ENCODE measurements around the gene TMEM214.
A peak's percentile ranks its signal among the peaks of the same experiment; 100 is the strongest.

Gene TMEM214, protein sequence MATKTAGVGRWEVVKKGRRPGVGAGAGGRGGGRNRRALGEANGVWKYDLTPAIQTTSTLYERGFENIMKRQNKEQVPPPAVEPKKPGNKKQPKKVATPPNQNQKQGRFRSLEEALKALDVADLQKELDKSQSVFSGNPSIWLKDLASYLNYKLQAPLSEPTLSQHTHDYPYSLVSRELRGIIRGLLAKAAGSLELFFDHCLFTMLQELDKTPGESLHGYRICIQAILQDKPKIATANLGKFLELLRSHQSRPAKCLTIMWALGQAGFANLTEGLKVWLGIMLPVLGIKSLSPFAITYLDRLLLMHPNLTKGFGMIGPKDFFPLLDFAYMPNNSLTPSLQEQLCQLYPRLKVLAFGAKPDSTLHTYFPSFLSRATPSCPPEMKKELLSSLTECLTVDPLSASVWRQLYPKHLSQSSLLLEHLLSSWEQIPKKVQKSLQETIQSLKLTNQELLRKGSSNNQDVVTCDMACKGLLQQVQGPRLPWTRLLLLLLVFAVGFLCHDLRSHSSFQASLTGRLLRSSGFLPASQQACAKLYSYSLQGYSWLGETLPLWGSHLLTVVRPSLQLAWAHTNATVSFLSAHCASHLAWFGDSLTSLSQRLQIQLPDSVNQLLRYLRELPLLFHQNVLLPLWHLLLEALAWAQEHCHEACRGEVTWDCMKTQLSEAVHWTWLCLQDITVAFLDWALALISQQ

DNA sequence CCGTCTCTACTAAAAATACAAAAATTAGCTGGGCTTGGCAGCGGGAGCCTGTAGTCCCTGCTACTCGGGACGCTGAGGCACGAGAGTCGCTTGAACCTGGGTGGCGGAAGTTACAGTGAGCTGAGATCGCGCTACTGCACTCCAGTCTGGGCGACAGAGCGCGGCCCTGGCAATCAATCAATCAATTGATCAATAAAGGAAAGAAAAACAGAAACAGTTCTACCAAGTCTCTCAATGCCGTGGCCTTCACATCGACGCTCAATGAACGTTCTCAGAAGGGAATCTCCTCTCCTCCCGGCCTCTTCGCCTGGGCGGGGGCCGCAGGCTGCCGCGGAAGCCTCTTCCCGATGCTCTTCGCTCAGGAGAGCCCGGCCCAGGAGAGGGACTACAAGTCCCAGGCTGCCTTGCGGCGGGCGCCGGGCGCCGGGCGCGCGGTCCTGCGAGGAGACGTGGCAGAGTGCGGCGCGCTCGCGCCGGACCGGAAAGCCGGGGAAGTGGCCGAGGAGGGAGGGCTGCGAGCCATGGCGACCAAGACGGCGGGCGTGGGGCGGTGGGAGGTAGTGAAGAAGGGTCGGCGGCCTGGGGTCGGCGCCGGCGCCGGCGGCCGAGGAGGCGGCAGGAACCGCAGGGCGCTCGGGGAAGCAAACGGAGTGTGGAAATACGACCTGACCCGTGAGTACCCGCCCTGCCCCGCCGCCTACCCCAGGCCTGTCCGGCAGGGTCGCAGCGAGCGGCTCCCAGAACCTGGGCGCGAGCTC is at the start of gene TMEM214:
Gene TMEM214, plus strand, starts transcription at position 471 of the 758 bp plus-strand sequence. Its CDS starts 51 bp downstream, at position 522.
- DNase-seq (ENCODE audit: extremely low read depth in 1 of 2, low read depth in 1 of 2) = peak; percentile 25 to 65

DNA sequence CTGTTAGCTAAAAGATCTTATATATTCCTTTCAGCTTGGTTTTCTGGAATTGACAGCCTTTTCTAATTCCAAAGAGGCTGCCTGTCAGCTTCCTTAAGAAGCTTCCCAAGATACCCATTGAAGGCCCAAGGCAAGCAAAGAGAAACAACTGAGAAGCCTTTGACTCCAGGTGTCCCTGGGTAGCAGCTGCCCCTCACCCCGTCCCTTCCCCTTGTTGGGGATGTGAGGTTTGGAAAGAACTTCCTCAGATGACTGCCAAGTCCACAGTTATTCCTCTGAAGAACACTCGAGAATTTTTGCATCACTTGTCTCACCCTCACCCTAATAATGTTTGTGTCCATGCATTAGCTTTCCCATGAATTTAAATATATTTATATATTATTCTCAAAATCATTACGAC is 49.0 kb upstream of the TMEM214 start:
- DNase-seq (ENCODE audit: extremely low read depth in 1 of 2, low read depth in 1 of 2) = no peak

DNA sequence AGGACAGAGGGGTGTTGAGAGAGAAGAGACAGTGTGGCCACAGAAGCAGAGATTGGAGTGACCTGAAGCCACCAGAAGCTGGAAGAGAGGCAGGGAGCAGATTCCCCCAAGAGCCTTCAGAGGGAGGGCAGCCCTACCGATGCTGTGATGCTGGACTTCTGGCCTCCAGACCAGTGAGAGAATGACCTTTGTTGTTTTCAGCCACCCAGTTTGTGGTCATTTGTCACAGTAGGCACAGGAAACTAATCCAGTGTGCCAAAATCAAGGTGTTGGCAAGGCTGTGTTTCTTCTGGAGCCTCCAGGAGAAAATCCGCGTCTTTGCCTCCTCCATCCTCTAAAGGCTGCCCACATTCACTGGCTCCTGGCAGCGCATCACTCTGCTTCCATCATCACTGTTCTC is 47.0 kb upstream of the TMEM214 start:
- no peak for DNase-seq (ENCODE audit: extremely low read depth in 1 of 2, low read depth in 1 of 2)

DNA sequence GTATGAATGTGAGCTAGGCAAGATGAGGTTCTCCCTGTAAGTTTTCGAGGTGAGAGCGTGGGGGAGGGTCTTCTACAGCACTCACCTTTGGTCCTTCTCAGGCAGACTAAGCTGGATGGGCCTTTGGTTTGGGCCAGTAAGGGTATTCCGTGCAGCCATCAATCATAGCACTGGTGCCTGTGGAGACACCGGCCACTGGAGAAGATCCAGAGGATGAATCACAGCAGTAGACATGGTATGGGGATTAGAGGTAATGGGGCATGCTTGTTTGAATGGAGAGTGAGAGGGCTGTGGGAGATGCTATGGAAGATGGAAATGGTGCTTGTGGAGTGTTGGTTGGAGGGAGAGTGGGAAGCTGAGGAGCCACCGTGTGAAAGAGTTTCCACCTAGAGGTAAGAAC is 46.2 kb upstream of the TMEM214 start:
- no peak for DNase-seq (ENCODE audit: extremely low read depth in 1 of 2, low read depth in 1 of 2)

DNA sequence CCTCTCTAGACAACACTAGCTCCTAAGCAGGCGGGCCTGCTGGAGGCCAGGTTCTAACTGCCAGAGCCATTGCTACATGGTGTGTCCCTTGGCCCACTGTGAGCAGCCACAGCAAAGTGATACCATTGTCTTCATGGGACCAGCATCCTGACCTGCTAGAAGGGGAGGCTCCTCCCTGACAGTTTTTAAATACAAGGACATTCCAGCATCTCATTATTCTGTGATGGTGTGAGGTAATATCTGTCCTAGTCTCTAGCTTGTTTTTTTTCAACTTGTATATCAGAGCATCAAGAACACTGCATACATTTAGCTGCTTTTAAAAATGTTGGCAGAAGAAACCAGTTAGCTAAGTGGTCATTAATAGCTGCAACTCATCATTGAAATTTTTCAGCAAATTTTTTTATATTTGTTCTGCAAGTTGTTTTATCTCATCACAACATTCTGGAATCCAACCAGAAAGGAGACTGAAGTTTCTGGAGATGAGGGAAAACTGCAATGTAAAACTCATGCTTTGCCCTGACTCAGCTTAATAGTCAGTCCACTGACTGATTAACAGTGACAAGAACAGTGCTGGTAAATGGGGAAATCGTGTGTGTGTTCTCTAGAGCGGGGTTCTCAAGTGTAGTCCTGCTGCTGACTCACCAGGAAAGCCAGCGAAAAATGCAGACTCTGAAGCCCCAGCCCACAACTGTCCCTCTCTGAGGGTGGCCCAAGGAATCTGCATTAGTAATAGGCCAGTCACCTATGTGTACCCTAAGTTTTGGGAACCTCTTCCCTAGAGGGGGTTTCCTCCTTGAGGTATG is 44.5 kb upstream of the TMEM214 start:
- DNase-seq (ENCODE audit: extremely low read depth in 1 of 2, low read depth in 1 of 2) = no peak

DNA sequence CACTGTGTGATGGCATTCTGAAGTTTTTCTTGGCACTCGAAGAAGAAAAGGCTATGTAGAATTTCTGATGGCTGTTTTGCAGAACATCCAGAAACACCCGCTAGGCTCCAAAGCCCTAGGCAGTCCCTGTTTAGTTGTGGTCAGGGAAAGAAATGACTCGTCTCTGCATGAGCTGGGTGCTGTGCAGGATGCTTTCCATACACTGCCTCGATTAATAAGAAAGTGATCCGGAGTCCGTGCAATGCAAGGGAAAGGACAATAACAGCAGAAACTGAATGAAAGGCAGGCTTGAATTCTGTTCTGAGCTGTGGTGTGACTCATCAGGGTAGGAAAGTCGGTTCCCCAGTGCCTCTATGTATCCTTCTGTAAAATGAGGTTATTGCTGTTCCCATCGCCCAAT is 43.6 kb upstream of the TMEM214 start:
- no peak for DNase-seq (ENCODE audit: extremely low read depth in 1 of 2, low read depth in 1 of 2)

DNA sequence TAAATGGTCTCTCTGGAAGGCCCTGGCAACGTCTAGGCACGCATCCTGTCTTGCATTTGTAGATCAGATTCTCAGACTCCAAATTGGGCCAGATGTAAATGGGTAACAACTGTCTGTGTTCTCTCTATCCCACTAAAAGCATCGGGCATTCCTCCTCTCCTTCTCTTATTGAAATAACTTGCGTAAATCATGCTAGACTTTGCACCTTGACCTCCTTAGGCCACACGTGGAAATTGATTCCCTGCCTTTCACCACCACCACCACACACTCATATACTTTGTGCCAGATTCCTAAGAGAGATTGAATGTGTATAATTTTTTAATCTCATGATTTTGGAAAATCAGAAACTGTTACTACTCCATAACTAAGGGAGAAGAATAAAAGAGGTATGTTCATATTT is 41.0 kb upstream of the TMEM214 start:
- no peak for DNase-seq (ENCODE audit: extremely low read depth in 1 of 2, low read depth in 1 of 2)

DNA sequence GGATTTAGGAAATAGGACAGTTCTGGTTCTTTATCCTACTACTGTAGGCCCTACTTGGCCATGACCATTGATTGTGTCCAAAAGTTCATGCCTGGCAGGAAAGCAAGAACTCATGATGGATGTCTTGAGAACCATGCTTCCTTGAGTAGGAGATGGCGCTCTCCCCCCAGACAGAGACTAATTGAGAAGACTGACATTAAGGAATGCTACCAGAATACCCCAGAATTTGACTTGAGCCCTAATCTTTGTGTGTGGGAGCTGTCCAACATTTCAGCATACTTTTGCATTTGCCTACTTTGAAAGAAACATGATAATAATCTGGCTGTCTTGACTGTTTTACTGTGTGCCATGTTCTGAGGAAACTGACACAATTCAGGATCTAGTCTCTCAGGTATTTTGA is 39.0 kb upstream of the TMEM214 start:
- DNase-seq (ENCODE audit: extremely low read depth in 1 of 2, low read depth in 1 of 2) = no peak

DNA sequence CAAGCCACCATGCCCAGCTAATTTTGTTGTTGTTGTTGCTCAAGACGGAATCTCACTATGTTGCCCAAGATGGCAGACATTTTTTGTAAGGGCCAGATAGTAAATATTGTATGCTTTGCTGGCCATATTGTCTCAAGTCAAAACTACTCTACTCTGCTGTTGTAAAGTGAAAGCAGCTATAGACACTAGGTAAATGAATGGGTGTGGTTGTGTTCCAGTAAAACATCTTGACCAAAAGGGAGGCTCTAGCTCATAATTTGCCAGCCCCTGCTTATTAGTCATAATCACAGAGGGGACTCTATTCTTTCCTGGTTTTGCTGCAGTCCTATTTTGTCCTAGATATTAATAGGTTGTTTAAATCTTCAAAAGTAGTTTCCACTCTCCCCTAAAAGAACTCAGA is 37.8 kb upstream of the TMEM214 start:
- no peak for DNase-seq (ENCODE audit: extremely low read depth in 1 of 2, low read depth in 1 of 2)

DNA sequence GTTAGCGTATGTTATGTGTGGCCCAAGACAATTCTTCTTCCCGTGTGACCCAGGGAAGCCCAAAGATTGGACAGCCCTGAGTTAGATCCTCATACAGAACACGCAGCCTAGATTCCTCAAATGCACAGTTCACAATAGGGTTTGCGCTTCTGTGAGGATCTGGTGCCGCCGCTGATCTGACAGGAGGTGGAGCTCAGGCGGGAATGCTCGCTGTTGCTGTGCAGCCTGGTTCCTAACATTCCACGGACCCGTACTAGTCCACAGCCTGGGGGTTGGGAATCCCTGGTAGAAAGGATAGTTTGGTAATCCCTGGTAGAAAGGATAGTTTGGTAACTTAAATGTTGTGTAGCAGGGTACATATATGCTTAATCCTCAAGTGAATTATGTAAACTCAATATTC is 35.4 kb upstream of the TMEM214 start:
- DNase-seq (ENCODE audit: extremely low read depth in 1 of 2, low read depth in 1 of 2) = no peak

DNA sequence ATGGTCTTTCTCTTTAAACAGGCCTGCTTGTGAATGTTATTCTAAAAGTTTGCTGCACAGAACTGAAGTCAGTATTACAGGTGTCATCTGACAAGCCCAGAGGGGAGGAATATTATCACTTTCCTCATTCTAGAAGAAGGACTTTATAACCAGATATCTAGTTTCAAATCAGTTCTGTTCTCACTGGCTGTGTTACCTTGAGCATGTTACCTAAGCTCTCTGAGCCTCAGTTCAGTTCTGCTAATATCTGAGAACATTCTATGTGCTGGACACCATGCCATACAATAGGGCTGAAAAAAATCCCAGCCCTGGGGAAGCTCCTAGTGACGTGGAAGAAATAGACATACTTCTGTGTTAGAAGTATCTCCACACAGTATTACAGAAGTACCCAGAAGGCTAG is 34.4 kb upstream of the TMEM214 start:
- DNase-seq (ENCODE audit: extremely low read depth in 1 of 2, low read depth in 1 of 2) = no peak

DNA sequence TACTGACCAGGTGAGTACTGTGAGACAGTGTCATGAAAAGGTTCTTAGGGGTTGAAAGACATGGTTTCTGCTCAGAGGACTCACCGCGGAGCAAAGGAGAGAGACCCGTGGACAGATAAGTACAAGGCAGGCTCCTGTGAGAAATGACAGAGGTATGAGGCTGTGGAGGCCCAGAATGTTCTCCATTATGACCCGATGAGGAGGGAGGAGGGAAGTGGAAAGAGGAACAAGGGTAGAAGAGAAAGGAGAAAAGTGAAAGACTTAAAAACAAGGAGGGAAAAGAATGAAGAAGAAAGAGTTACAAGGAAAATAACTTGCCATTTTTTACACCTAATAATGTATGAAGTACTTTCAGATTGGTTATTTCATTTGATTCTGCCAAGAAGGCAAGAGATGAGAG is 32.5 kb upstream of the TMEM214 start:
- no peak for DNase-seq (ENCODE audit: extremely low read depth in 1 of 2, low read depth in 1 of 2)

DNA sequence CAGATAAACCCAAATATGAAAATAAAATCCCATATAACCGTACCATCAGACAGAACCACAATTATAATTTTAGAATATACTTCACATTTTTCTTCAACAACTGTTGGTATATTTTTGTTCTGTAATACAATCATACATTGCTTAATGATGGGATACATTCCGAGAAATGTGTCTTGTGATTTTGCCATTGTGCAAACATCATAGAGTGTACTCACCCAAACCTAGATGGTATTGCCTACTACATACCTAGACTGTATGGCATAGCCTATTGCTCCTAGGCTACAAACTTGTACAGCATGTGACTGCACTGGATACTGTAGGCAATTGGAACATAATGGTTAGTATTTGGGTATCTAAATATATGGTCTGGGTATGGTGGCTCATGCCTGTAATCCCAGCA is 31.8 kb upstream of the TMEM214 start:
- DNase-seq (ENCODE audit: extremely low read depth in 1 of 2, low read depth in 1 of 2) = no peak

DNA sequence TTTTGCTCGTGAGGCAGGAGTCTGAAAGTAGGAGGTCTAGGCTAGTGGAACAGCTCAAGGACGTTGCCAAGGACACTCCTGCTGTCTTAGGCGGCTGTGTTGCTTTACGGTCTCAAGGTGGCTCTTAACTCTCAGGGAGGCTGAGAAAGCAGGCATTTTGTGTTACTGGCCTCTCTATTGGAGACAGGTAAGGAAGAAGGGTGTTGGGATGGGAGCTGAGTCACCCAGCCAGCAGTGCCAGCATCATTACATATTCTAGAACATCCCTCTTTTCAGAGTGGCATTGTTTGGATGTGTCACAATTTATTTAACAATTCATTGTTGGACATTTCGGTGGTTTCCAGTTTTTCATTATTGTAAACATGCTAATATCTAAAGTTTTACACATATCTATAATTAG is 30.8 kb upstream of the TMEM214 start:
- DNase-seq (ENCODE audit: extremely low read depth in 1 of 2, low read depth in 1 of 2) = no peak

DNA sequence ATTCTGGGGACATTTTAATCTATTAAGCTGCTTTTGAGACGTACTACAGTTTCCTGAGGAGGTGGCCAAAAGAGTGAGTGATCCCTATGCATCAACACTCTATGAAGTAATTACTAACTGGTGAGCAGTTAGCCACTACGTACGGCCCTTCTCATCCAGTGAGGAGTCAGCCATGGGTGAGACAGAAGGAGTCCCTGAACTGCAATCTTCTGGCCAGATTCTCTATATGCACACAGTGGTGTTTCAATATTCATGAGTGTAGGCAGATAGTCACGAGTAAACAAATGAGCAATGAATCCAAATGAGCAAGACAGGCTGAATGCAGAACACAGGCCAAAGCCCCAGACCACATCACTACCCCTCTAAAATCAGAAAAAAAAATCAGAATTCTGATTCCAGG is 29.8 kb upstream of the TMEM214 start:
- no peak for DNase-seq (ENCODE audit: extremely low read depth in 1 of 2, low read depth in 1 of 2)

DNA sequence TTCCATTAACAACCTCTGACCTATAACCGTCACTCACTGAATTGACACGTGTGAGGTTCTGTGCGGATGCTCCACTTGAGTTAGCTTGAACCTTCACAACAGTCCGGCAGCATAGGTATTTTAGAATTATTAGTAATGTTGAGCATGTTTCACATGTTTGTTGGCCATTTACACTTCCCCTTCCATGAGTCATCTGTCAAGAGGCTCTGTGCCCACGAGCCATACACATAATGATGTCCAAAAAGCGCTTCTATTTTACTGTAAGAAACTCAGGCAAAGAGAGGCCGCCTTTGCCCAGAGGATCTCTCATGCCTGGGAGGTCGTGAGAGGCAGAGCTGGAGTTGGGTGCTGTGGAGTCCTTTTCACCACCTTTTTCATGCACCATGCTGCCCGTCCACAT is 28.9 kb upstream of the TMEM214 start:
- no peak for DNase-seq (ENCODE audit: extremely low read depth in 1 of 2, low read depth in 1 of 2)

DNA sequence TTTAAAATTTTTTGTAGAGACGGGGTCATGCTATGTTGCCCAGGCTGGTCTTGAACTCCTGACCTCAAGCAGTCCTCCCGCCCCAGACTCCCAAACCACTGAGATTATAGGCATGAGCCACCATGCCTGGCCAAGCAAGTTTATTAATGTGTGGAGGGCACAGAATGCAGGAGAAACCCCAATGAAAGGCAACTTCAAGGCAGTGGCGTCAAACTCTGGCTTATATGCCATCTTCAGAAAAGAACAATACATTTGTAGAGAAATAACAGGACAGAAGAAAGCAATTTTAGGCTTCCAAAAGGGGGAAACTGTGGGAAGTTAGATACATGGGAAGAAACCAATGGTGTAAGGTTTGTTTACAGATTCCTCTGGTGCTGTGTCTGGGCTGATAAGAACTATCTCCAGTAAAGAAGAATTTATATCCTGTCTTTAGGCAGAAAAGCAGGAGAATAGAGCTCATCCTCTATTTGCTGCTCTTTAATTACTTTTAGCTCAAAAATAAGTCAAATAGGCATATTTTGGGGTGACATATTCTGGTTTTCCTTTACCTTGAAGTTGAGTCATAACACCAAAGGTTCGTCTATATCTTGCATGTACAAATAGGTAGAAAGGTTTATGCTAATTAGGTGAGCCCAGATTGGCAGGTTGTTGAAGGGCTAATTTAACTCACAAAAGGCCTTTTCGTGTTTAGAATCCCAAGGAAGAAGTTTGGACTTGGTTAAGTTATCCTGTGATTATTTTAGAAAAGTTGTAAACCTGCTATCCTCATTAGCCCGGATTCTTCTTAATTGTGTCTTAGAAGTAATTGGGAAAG is 26.0 kb upstream of the TMEM214 start:
- DNase-seq (ENCODE audit: extremely low read depth in 1 of 2, low read depth in 1 of 2) = no peak

DNA sequence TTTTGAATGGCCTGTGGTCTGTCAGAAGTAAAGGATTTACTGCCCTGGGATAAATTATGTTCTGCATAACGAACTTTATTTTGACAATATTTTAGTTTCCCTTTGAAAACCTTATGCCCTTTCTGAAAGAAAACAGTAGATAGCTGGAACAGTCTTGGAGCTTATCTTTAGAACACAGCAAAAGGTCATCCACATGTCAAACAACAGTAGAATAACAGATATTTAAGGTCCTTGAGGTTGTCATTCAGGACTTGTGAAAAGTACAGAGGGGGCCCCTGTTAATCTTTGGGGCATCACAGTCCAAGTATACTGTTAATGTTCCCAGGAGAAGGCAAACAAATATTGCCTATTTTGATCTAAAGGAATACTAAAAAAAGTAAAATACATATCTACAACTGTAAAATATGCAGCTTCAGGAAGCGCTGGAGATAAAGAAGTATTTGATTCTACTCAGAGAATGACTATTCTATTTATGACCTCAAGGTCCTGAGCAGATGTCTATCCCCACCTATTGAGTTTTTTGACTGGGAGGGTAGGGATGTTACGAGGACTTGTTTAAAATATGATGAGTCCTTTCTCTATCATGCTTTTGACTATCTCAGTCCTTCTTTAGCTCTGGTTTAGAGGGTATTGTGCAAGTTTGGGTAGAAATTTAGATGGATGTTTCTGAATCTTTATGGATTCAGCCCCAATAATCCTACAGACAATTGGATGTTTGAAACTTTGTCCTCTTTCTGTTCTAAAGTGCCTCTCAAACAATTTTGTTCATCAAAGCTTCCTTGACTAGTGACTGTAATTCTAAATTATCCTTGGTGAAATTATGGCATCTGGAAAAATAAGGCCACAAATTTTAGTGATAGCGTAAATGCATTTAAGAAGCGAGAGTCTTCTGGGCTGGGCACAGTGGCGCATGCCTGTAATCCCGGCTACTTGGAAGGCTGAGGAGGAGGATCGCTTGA is 25.1 kb upstream of the TMEM214 start:
- no peak for DNase-seq (ENCODE audit: extremely low read depth in 1 of 2, low read depth in 1 of 2)

DNA sequence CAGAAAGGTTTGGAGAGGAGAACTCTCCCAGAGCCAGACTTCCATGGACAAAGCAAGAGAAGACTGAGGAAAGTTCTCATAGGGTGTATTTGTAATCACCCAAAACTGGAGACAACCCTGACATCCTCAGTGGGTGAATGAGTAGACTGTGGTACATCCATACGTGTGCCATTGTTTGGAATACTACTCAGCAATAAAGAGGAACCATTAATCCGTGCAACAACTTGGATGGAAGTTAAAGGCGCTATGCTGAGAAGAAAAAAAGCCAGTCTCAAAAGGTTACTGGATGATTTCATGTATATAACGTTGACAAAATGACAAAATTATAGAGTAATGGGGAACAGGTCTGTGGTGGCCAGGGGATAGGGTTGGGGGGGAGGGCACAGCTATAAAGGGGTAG is 24.1 kb upstream of the TMEM214 start:
- no peak for DNase-seq (ENCODE audit: extremely low read depth in 1 of 2, low read depth in 1 of 2)

Measured in activated CD8-positive, alpha-beta memory T cell treated with anti-CD3 and anti-CD28 coated beads for 1 hour (primary cell).